PC-9 (cell line): ENCODE data around the gene IFNAR1.

Experiments
- EZH2 ChIP-seq: fragments of 200-600 bp; sonication (generic); IDR thresholded peaks from 2 replicates; pipeline ENCODE4 v1.8.0; 2017; ENCODE audit warnings: antibody characterized with exemption, low read depth
- TF ChIP-seq, protein P1 (sequence below): fragments of 200-600 bp; sonication (generic); conservative IDR thresholded peaks from 2 replicates; pipeline ENCODE4 v1.6.1; 2017; ENCODE audit warnings: mixed run types, antibody characterized with exemption, mild to moderate bottlenecking, moderate library complexity

DNA sequence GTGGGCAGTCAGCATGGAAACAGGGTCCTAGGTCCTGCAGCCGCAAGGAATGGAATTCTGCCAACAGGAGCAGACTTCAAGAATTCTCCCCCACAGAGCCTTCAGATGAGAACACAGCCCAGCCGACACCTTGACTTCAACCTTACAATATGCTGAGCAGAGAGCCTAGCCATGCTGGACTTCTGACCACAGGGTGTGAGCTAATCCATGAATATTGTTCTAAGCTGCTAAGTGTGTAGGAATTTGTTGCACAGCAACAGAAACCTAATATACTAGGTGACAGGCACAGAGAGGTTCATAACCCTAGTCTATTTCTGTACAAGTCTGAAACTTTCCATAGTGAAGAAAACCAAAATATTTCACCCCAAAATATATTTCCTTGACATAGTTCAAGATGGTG lies 45.5 kb downstream of the IFNAR1 start:
- TF ChIP-seq, protein P1, sequence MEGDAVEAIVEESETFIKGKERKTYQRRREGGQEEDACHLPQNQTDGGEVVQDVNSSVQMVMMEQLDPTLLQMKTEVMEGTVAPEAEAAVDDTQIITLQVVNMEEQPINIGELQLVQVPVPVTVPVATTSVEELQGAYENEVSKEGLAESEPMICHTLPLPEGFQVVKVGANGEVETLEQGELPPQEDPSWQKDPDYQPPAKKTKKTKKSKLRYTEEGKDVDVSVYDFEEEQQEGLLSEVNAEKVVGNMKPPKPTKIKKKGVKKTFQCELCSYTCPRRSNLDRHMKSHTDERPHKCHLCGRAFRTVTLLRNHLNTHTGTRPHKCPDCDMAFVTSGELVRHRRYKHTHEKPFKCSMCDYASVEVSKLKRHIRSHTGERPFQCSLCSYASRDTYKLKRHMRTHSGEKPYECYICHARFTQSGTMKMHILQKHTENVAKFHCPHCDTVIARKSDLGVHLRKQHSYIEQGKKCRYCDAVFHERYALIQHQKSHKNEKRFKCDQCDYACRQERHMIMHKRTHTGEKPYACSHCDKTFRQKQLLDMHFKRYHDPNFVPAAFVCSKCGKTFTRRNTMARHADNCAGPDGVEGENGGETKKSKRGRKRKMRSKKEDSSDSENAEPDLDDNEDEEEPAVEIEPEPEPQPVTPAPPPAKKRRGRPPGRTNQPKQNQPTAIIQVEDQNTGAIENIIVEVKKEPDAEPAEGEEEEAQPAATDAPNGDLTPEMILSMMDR: no peak
- TF ChIP-seq EZH2: no peak
